Thoracic aorta (tissue), 2 donors: ENCODE results near the gene GRAMD2A. TPM values are rescaled to one million over a fixed set of nuclear protein-coding genes. Genes with fewer than 3 reads are reported as not detected.

Experiments used
- ATAC-seq: fragments of 150-250 bp; one replicate; pipeline ENCODE4 v1.8.0; 2017; ENCODE audit warnings: low read depth; ENCODE audit not compliant: insufficient number of reproducible peaks, low FRiP score
- DNase-seq: peaks from one replicate; pipeline ENCODE4 v3.0.0-alpha.2; 2020; ENCODE audit warnings: low spot score
- H3K27ac ChIP-seq, 2 donors: fragments of 200-600 bp; sonication (generic); 1 replicate in 1 of 2; 2 replicates in 1 of 2; pipeline ENCODE4 v1.5.1; 2016; ENCODE audit warnings: mild to moderate bottlenecking in 2 of 2, moderate library complexity in 2 of 2
- H3K27me3 ChIP-seq: fragments of 200-600 bp; sonication (generic); replicated peaks from 2 replicates; pipeline ENCODE4 v1.6.0; 2016; ENCODE audit warnings: mild to moderate bottlenecking; ENCODE audit not compliant: insufficient read depth
- H3K36me3 ChIP-seq: fragments of 200-600 bp; sonication (generic); one replicate; pipeline ENCODE4 v1.5.1; 2016
- H3K4me1 ChIP-seq, 2 donors: fragments of 200-600 bp; sonication (generic); 1 replicate in 1 of 2; 2 replicates in 1 of 2; pipeline versions ENCODE4 v1.5.1 to v1.6.0; 2016; ENCODE audit warnings: low read depth in 2 of 2, mild to moderate bottlenecking in 1 of 2; ENCODE audit not compliant: control insufficient read depth in 1 of 2
- H3K4me3 ChIP-seq: fragments of 200-600 bp; sonication (generic); 2 replicates; pipeline ENCODE4 v1.5.1; 2016; ENCODE audit warnings: mild to moderate bottlenecking
- H3K9me3 ChIP-seq: fragments of 200-600 bp; sonication (generic); 2 replicates; pipeline ENCODE4 v1.5.1; 2016
- total RNA-seq, 2 donors: library from RNA; depleted of rRNA; stranded (reverse); fragments of >200 nt; gene quantifications; one replicate each; pipeline versions ENCODE4 v1.1.0 to v1.2.3, GENCODE V29; 2016
- TF ChIP-seq, protein P1 (sequence below): fragments of 200-600 bp; sonication (generic); IDR thresholded peaks from one replicate; pipeline ENCODE4 v1.5.1; 2019; ENCODE audit warnings: antibody characterized with exemption

The GRAMD2A gene
- total RNA-seq, 2 donors from 2014 or later: 0.85 TPM; not detected in 1

DNA sequence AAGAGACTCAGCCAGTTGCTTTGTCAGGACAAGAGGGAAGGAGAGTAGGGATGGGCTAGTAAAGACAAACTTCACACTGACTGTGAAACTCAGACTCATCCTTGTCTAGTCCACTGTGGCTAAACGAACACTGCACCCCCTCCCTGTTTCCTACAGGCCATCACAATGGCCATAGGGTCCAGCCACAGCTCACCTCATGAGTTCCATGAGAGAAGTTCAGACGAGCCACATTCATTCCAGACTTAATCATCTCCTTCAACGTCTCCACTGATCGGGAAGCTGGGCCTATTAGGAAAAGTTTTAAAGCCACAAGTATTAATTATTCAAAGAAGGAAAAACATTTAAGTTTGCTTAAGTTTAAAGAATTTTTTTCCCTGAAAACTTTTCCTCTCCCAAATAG lies 19.6 kb upstream of the GRAMD2A start:
- H3K4me1 ChIP-seq: peaks cover 3 to 13% of the 10 kb centered on the region in 2 donors
- no peak for DNase-seq
- no peak for ATAC-seq
- no peak overlapping the region for H3K4me3 ChIP-seq
- H3K9me3 ChIP-seq: no peaks in the 10 kb centered on the region
- TF ChIP-seq, protein P1, sequence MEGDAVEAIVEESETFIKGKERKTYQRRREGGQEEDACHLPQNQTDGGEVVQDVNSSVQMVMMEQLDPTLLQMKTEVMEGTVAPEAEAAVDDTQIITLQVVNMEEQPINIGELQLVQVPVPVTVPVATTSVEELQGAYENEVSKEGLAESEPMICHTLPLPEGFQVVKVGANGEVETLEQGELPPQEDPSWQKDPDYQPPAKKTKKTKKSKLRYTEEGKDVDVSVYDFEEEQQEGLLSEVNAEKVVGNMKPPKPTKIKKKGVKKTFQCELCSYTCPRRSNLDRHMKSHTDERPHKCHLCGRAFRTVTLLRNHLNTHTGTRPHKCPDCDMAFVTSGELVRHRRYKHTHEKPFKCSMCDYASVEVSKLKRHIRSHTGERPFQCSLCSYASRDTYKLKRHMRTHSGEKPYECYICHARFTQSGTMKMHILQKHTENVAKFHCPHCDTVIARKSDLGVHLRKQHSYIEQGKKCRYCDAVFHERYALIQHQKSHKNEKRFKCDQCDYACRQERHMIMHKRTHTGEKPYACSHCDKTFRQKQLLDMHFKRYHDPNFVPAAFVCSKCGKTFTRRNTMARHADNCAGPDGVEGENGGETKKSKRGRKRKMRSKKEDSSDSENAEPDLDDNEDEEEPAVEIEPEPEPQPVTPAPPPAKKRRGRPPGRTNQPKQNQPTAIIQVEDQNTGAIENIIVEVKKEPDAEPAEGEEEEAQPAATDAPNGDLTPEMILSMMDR: no peak
- H3K27me3 ChIP-seq: no peaks in the 10 kb centered on the region
- H3K27ac ChIP-seq: no peak overlapping the region
- peaks cover 57% of the 10 kb centered on the region for H3K36me3 ChIP-seq

DNA sequence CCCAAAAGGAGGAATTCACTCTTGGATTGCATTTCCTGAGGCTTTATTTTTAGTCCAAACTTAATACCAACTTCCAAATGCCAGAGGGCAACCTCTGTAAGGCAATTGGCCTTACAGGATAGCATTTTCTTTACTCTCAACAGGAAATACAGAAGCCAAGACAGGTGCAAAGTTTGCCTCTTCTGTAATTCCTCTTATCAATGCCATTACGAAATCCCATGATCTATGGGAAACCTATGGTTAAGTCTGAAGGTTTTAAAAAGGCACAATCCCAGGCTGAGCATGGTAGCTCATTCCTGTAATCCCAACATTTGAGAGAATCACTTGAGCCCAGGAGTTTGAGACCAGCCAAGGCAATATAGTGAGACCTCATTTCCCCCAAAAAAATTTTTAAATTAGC lies 18.5 kb upstream of the GRAMD2A start:
- TF ChIP-seq, protein P1: no peak
- H3K4me1 ChIP-seq: peaks cover 0 to 7% of the 10 kb centered on the region in 2 donors
- DNase-seq: no peak
- no peak for ATAC-seq
- no peaks in the 10 kb centered on the region for H3K27me3 ChIP-seq
- H3K9me3 ChIP-seq: no peaks in the 10 kb centered on the region
- H3K36me3 ChIP-seq: peaks cover 68% of the 10 kb centered on the region
- H3K4me3 ChIP-seq: no peak overlapping the region
- H3K27ac ChIP-seq: no peak overlapping the region

DNA sequence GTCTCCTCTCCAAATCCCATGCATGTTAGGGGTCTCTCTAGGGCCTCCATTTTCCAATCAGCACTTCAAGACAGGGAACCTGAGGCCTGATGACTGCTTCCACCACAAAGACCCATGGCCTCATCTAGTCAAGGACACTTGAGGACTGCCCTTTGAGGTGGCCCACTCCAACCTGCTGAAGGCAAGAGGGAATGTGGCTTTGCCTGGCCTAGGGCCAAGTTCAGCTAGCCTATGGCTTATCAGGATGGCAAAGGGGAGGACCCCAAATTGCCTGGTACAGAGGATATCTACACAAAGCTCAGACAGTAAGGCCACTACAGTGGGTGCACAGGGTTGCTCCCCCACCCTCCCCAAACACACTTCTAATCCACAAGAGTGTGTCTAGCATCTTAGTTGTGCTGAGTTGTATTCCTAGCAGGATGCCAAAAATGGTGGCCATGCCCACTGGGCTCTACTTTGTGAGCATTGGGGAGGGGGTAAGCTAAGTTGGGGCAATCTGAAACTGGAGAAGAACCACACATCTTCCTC lies 10.0 kb upstream of the GRAMD2A start:
- H3K9me3 ChIP-seq: no peaks in the 10 kb centered on the region
- TF ChIP-seq, protein P1: no peak
- no peak overlapping the region for H3K4me3 ChIP-seq
- no peak for DNase-seq
- H3K36me3 ChIP-seq: peaks cover 84% of the 10 kb centered on the region
- no peaks in the 10 kb centered on the region for H3K27me3 ChIP-seq
- ATAC-seq: no peak
- H3K27ac ChIP-seq: no peak overlapping the region
- peaks cover 3 to 16% of the 10 kb centered on the region in 2 donors for H3K4me1 ChIP-seq

DNA sequence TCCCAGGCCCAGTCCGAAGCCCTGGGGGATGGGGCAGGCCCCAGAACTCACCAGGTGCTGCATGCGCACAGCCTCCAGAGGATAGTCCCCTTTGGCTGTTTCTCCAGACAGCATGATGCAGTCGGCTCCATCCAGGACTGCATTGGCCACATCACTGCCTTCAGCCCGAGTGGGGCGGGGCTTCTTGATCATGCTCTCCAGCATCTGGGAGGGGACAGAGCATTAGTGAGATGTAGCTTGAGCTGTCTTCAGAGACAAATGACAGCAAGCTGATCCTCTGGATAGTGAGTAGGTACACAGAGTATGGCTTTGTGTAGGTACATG lies 9.1 kb upstream of the GRAMD2A start:
- H3K27ac ChIP-seq: no peak overlapping the region
- TF ChIP-seq, protein P1: no peak
- H3K4me3 ChIP-seq: no peak overlapping the region
- H3K36me3 ChIP-seq: peaks cover 86% of the 10 kb centered on the region
- no peak for ATAC-seq
- no peaks in the 10 kb centered on the region for H3K27me3 ChIP-seq
- no peaks in the 10 kb centered on the region for H3K9me3 ChIP-seq
- no peak for DNase-seq
- H3K4me1 ChIP-seq: peaks cover 3 to 16% of the 10 kb centered on the region in 2 donors

DNA sequence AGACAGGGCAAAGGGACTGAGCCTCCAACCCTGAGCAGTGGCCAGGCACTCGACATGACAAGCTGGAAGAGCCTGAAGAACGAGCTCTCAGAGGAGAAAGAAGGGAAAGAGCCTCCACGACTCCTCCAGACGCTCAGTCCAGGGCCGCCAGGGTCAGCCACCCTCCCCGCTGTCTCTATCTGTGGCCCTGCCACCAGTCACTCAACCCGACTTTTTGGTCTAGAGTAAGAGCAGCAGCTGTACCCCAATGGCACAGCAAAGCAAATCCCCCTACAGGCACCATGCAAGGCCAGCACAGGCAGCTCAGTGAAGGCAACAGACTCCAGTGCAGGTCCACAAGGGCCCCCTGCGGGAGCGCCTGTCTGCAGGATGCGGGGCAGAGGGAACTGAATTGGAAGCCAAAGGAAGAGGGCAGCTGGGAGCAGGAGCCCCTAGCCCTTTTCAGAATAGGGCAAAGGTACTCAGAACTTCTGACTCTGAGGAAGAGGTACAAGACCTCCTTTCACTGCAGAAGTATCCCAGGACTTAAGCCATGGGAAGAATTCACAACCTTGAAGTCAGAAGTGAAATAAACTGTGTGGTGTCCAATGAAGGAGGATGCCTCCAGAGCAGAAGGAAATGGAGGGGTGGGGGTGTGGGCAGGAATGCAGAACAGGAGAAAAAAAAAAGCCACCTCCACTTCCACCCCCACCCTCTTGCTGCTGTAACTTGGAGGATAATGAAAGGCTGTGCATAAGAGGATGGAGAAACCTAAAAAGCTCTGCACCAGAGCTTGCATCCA lies 8.5 kb upstream of the GRAMD2A start:
- Histone ChIP-seq H3K4me3 (no peak overlapping the region), H3K9me3 (no peaks in the 10 kb centered on the region), H3K27me3 (no peaks in the 10 kb centered on the region), H3K4me1 (peaks cover 3 to 16% of the 10 kb centered on the region in 2 donors), H3K36me3 (peaks cover 86% of the 10 kb centered on the region), H3K27ac (no peak overlapping the region)
- no peak for ATAC-seq
- TF ChIP-seq, protein P1: no peak
- no peak for DNase-seq
